Measurements from ENCODE around the gene DPP8. TPM values are rescaled to one million over a fixed set of nuclear protein-coding genes. Genes with fewer than 3 reads are reported as not detected.

The DPP8 gene
- total RNA-seq, 1 donor from 2014 or later: 39.9 TPM

GRCh38 chr15:65409036-65409631, 108.4 kb downstream of the DPP8 start:
- no peak for DNase-seq
- H3K4me3 ChIP-seq: no peak overlapping the region
- H3K27ac ChIP-seq (replicated peaks): no peak overlapping the region
- intact Hi-C loops (cut with micrococcal nuclease): no loop called here
- H3K9me3 ChIP-seq (replicated peaks): no peaks in the 10 kb centered on the region
- H3K4me1 ChIP-seq: peaks cover 13% of the 10 kb centered on the region
- no peaks in the 10 kb centered on the region for H3K36me3 ChIP-seq
- TF ChIP-seq, protein P1, sequence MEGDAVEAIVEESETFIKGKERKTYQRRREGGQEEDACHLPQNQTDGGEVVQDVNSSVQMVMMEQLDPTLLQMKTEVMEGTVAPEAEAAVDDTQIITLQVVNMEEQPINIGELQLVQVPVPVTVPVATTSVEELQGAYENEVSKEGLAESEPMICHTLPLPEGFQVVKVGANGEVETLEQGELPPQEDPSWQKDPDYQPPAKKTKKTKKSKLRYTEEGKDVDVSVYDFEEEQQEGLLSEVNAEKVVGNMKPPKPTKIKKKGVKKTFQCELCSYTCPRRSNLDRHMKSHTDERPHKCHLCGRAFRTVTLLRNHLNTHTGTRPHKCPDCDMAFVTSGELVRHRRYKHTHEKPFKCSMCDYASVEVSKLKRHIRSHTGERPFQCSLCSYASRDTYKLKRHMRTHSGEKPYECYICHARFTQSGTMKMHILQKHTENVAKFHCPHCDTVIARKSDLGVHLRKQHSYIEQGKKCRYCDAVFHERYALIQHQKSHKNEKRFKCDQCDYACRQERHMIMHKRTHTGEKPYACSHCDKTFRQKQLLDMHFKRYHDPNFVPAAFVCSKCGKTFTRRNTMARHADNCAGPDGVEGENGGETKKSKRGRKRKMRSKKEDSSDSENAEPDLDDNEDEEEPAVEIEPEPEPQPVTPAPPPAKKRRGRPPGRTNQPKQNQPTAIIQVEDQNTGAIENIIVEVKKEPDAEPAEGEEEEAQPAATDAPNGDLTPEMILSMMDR (IDR thresholded peaks at IDR 0.05; ENCODE audit: borderline replicate concordance): no peak
- peaks cover 31% of the 10 kb centered on the region for H3K27me3 ChIP-seq (ENCODE audit: low read depth)

GRCh38 chr15:65408324-65409035, 109.0 kb downstream of the DPP8 start:
- TF ChIP-seq, protein P1 (IDR thresholded peaks at IDR 0.05; ENCODE audit: borderline replicate concordance): no peak
- Histone ChIP-seq H3K27me3 (ENCODE audit: low read depth) (peaks cover 38% of the 10 kb centered on the region), H3K27ac (replicated peaks) (no peak overlapping the region), H3K9me3 (replicated peaks) (no peaks in the 10 kb centered on the region), H3K36me3 (no peaks in the 10 kb centered on the region), H3K4me1 (peaks cover 6% of the 10 kb centered on the region), H3K4me3 (no peak overlapping the region)
- DNase-seq: no peak
- intact Hi-C loops (cut with micrococcal nuclease): no loop called here

DNA sequence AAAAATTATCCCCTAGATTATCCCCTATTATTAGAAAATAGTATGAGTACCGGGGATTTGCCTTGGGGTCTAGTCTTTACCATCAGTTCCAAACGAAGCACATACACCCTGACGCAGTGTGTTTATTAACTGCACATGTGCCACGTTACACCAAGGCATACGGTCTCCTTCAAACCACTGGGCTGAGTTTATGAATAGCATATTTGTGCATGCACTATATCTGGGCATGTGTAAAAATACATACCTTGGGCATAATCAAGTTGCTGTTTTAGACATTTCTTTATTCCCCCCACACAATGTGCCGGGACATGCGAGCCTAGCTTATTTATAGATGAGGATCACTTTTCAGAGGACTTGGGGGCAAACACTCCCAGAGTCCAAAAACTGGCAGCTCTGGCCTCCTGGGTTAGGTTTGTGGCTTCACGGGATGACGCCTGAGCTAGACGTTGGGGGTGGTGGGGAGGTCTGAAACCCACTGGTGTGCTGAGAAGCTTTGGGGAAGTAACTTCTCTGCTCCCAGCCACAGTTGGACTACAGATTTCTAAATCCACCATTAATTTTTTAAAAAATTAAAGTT, 111.0 kb downstream of the DPP8 start:
- no peaks in the 10 kb centered on the region for H3K36me3 ChIP-seq
- no peak overlapping the region for H3K4me3 ChIP-seq
- intact Hi-C loops (cut with micrococcal nuclease): no loop called here
- DNase-seq: no peak
- peaks cover 42% of the 10 kb centered on the region for H3K27me3 ChIP-seq (ENCODE audit: low read depth)
- TF ChIP-seq, protein P1 (IDR thresholded peaks at IDR 0.05; ENCODE audit: borderline replicate concordance): no peak
- peaks cover 10% of the 10 kb centered on the region for H3K4me1 ChIP-seq
- no peak overlapping the region for H3K27ac ChIP-seq (replicated peaks)
- H3K9me3 ChIP-seq (replicated peaks): no peaks in the 10 kb centered on the region

DNA sequence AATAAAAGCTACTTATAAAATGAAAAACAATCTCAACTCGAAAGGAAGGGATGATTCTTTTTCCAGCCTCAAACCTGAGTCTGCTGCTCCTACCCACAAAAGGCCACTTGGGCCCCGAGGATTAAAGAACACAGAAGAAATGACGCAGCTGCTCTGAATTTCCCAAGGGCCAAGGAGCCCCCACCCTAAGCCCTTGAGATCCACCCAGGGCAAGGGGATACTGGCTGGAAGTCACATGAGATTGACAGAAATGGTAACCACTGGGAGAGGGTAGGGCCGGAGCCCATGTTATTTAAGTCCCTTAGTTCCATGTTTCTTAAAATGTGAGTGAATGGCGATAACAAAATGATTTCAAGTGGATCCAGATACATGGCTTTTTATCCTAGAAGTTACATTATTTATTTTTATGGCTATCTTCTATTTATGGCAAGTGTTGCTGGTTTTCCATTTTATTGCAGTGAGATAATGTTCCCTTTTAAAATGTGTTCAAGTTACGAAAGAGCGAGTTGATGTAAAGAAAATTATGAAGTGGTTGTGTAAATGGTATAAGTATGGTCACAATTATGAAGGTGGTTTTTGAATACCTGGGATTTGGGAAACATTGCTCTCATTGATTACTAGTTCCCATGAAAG, 111.6 kb downstream of the DPP8 start:
- intact Hi-C loops (cut with micrococcal nuclease): no loop called here
- TF ChIP-seq, protein P1 (IDR thresholded peaks at IDR 0.05; ENCODE audit: borderline replicate concordance): no peak
- no peak overlapping the region for H3K4me3 ChIP-seq
- peaks cover 36% of the 10 kb centered on the region for H3K27me3 ChIP-seq (ENCODE audit: low read depth)
- H3K9me3 ChIP-seq (replicated peaks): no peaks in the 10 kb centered on the region
- H3K36me3 ChIP-seq: no peaks in the 10 kb centered on the region
- no peak for DNase-seq
- no peak overlapping the region for H3K27ac ChIP-seq (replicated peaks)
- peaks cover 16% of the 10 kb centered on the region for H3K4me1 ChIP-seq

DNA sequence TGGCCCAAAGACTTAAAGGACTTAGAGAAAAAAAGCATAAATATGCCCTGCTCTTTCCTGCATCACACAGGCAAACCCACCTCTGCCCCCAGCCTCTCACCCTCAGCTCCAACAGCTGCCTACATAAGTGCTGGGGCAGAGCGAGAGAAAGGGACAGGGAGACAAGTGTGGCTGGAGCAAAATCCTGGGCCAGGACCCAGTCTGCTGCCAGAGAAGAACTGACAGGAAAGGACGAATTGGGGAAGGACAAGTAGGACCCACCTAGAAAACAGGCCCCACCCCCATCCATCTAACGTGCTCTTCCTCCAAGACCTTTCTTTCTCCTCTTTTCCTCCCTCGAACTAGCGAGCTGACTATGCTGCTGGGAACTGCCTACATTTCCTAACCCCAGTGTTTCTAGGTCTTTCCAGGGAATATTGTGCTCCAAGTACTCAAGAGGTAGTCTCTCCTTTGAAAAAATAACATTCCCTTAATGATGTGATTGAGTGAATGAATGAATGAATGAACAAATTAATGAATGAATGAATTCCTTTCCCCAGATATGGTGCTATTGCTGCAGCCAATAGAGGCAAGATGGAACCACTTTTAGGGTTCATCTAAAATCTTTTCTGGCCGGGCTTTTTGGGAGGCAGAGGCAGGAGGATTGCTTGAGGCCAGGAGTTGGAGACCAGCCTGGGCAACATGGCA, 113.2 kb downstream of the DPP8 start:
- no peak overlapping the region for H3K4me3 ChIP-seq
- H3K27ac ChIP-seq (replicated peaks): no peak overlapping the region
- intact Hi-C loops (cut with micrococcal nuclease): no loop called here
- H3K4me1 ChIP-seq: peaks cover 23% of the 10 kb centered on the region
- no peaks in the 10 kb centered on the region for H3K36me3 ChIP-seq
- H3K27me3 ChIP-seq (ENCODE audit: low read depth): peaks cover 21% of the 10 kb centered on the region
- no peaks in the 10 kb centered on the region for H3K9me3 ChIP-seq (replicated peaks)
- TF ChIP-seq, protein P1 (IDR thresholded peaks at IDR 0.05; ENCODE audit: borderline replicate concordance): no peak
- DNase-seq: no peak

Data from left ventricle myocardium inferior (tissue), 1 donor.